NCI-H146 treated with DMSO at 0.1 percent for 48 hours (cell line): ENCODE measurements around the gene LIMCH1.
"Not testable (repeated sequence)": the region's sequence is repeated elsewhere in the genome, so short reads cannot be mapped to it uniquely, and the experiment has no call there.

Source experiments
- DNase-seq: peaks from one replicate; lab custom pipeline; 2025; ENCODE audit not compliant: unreplicated experiment; lab: John Stamatoyannopoulos, UW

The LIMCH1 gene

GRCh38 chr4:41538017-41538733, at the start of gene LIMCH1:
LIMCH1 (plus strand) TSS chr4:41538157; CDS start chr4:41605996, 67,839 bp downstream.
- no peak for DNase-seq

GRCh38 chr4:41491081-41491576, 46.8 kb upstream of the LIMCH1 start:
- DNase-seq, result not testable (repeated sequence)

GRCh38 chr4:41496977-41497376, 41.0 kb upstream of the LIMCH1 start:
- no peak for DNase-seq

GRCh38 chr4:41498177-41498576, 39.8 kb upstream of the LIMCH1 start:
- no peak for DNase-seq

- DNase-seq, result no peak
These were observed 33.7 kb upstream of the LIMCH1 start for GRCh38 chr4:41504167-41504818.

GRCh38 chr4:41505161-41505661, 32.7 kb upstream of the LIMCH1 start:
- DNase-seq, result no peak

GRCh38 chr4:41506130-41506529, 31.8 kb upstream of the LIMCH1 start:
- no peak for DNase-seq

- DNase-seq, result no peak
These were observed 30.5 kb upstream of the LIMCH1 start for GRCh38 chr4:41507291-41507947.

GRCh38 chr4:41509451-41509866, 28.5 kb upstream of the LIMCH1 start:
- DNase-seq, result no peak

GRCh38 chr4:41510179-41510578, 27.8 kb upstream of the LIMCH1 start:
- no peak for DNase-seq

GRCh38 chr4:41512136-41512535, 25.8 kb upstream of the LIMCH1 start:
- DNase-seq, result no peak

- no peak for DNase-seq
These were observed 25.4 kb upstream of the LIMCH1 start for GRCh38 chr4:41512596-41512995.

GRCh38 chr4:41514169-41514568, 23.8 kb upstream of the LIMCH1 start:
- DNase-seq, result no peak

- no peak for DNase-seq
These were observed 23.0 kb upstream of the LIMCH1 start for GRCh38 chr4:41514766-41515481.

- DNase-seq, result no peak
These were observed 20.8 kb upstream of the LIMCH1 start for GRCh38 chr4:41517121-41517520.

- DNase-seq, result no peak
These were observed 20.2 kb upstream of the LIMCH1 start for GRCh38 chr4:41517747-41518146.

- DNase-seq, result no peak
These were observed 13.5 kb upstream of the LIMCH1 start for GRCh38 chr4:41524425-41524824.

GRCh38 chr4:41525129-41525528, 12.8 kb upstream of the LIMCH1 start:
- DNase-seq, result no peak

- DNase-seq, result no peak
These were observed 11.3 kb upstream of the LIMCH1 start for GRCh38 chr4:41526628-41527027.

GRCh38 chr4:41528512-41529205, 9.3 kb upstream of the LIMCH1 start:
- DNase-seq, result no peak
